Endometrial microvascular endothelial cells (primary cell): ENCODE data around the gene EIF2B1. TPM values are rescaled to one million over a fixed set of nuclear protein-coding genes. Genes with fewer than 3 reads are reported as not detected.

Source experiments
- in situ Hi-C: cut with HindIII; loops from 2 replicates; pipeline ENCODE4 v1.10.0; 2017; ENCODE audit warnings: low sequenced_read_pairs, low pct_unique_long_range_greater_than_20kb; ENCODE audit errors: inconsistent ontology term
- total RNA-seq: library from RNA; depleted of rRNA; stranded (reverse); fragments of >200 nt; gene quantifications from one replicate; pipeline ENCODE4 v1.2.3, GENCODE V29; 2015; ENCODE audit errors: inconsistent ontology term

EIF2B1 gene
- 67.7 TPM for total RNA-seq

DNA sequence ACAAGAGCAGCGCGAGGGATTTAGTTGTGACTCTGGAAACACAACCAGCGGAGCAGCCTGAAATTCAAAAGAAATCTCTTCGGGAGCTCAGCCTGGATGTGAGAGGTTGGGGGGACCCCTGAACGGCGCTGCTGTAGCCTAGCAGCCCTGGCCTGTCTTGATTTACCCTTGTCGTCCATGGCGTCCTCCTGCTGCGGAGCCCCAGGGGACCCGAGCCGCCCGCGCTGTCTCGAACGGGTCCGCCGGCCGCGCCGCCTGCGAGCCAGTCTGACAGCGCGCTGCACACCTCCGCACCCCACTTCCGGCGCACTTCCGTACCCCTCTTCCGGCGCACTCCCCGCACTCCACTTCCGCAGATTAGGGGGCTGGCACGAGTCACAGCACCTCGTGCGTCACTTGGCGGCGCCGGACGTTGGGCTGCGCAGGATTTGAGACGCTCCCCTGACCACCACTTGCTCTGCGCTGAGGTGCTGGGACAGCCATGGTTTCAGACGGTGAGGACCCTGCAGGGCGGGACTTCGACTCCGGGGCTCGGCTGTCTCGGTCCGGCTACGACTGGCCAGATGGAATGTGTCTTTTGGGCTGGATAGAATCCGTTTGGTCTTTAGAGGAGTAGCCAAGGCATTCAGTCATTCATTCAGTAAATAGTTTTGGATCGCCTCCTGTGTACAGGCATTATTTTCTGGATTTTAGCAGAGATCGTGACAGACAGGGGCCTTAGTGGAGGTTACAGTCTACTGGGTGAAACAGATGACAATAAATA is at the start of gene EIF2B1, which contains the start of gene GTF2H3:
Gene EIF2B1, minus strand, starts transcription at position 308 of the 763 bp plus-strand sequence. Its CDS starts 129 bp downstream, at position 179.
Gene GTF2H3, plus strand, starts transcription at position 451 of the 763 bp plus-strand sequence. Its CDS starts 31 bp downstream, at position 482.
- in situ Hi-C loops: no loop called here

DNA sequence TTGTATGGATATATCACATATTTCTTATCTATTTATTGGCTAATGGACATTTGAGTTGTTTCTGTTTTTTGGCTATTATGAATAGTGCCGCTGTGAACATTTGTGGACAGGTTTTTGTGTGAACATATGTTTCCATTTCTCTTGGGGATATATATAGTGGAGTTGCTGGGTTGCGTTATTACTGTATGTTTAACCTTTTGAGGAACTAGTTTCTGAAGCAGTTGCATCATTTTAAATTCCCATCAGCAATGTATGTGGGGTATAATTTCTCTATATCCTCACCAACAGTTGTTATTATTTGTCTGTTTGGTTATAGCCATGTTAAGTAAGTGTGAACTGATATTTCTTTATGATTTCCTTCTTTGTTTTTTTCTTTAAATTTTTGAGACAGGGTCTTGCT is 48.1 kb upstream of the EIF2B1 start:
- in situ Hi-C loops: no loop called here

DNA sequence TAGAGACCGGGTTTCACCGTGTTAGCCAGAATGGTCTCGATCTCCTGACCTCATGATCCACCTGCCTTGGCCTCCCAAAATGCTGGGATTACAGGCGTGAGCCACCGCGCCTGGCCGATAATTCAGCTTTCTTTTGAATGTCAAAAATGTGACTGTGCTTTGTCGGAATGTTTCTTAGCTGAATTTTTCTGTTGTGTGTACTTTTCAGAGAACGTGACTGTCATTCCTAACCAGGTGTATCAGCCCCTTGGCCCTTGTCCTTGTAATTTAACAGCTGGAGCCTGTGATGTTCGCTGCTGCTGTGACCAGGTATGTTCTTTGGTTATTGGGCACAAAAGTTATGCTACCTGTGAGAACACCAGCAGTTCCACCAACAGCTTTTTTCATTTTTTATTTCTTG is 45.5 kb upstream of the EIF2B1 start:
- in situ Hi-C loops: no loop called here

DNA sequence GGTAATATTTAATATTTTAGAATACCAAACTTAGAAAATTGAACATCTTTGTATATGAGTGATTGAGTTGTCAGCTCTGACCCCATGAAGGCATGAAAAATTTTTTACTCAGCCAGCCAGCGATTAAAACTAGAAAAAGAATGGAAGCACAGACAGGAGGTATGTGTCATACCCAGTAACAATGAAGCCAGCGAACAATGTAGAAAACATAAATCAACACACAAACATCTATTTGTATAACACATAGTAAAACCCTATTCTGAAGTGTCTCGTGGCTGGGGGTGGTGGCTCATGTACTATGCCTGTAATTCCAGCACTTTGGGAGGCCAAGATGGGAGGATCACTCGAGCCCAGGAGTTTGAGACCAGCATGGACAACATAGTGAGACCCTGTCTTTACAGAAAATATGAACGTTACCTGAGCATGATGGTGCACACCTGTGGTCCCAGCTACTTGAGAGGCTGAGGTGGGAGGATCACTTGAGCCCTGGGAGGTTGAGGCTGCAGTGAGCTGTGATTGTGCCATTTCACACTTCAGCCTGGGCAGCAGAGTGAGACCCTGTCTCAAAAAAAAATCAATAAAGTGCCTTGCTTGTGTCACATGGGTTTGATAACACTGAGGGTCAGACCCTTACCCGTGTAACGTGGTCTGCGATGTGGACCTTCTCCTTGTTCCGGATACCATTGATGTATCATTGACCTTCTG is 43.3 kb upstream of the EIF2B1 start:
- in situ Hi-C loops: no loop called here

GRCh38 chr12:123675436-123675835 is 42.0 kb upstream of the EIF2B1 start:
- in situ Hi-C loops: no loop called here

DNA sequence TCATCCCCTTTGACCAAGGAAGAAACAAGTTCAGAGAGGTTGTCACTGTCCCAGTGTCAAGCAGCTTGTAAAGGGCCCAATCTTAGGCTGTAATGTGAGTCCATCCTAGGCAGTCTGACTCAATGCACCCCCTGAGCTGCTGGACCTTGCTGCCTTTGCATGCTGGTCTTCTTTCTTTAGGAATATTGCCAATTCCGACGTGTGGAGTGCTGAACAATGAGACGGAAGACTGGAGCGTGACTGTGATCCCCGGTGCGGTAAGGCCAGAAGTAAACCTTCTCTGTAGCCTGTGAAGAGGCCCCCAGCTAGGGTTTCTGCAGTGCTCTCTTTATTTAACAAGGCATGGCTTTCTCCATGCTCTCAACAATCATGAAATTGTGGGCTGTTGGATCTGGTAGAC is 38.4 kb upstream of the EIF2B1 start:
- in situ Hi-C loops: no loop called here

GRCh38 chr12:123670882-123671728 is 37.6 kb upstream of the EIF2B1 start, which contains the start of gene TCTN2:
Gene TCTN2 (plus strand): TSS chr12:123671113. CDS start chr12:123671241, 128 bp downstream.
- in situ Hi-C loops: no loop called here

- in situ Hi-C loops: no loop called here
Observed at GRCh38 chr12:123667771-123668170, 34.3 kb upstream of the EIF2B1 start.

GRCh38 chr12:123659996-123660727 is 26.7 kb upstream of the EIF2B1 start:
- in situ Hi-C loops: no loop called here

- in situ Hi-C loops: no loop called here
Observed at GRCh38 chr12:123657211-123657610, 23.7 kb upstream of the EIF2B1 start.

GRCh38 chr12:123656392-123656791 is 22.9 kb upstream of the EIF2B1 start:
- in situ Hi-C loops: no loop called here

- in situ Hi-C loops: no loop called here
Observed at GRCh38 chr12:123655420-123655819, 21.9 kb upstream of the EIF2B1 start.

DNA sequence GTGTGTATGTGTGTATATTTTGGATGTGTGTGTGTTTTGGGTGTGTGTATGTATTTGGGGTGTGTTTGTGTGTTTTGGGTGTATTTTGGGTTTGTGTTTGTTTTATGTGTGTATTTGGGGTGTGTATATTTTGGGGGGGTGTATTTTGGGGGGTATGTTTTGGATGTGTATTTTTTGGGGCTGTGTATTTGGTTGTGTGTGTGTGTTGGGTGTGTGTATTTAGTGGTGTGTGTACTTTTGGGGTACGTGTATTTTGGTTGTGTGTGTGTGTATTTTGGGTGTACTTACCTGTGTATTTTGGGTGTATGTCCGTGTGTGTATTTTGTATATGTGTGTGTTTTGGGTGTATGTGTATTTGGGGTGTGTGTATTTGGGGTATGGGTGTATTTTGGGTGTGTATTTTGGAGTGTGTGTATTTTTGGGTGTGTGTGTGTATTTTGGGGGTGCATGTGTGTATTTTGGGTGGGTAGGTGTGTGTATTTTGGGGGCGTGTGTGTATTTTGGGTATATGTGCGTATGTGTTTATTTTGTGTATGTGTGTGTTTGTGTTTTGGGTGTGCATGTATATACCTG is 20.7 kb upstream of the EIF2B1 start:
- in situ Hi-C loops: no loop called here

DNA sequence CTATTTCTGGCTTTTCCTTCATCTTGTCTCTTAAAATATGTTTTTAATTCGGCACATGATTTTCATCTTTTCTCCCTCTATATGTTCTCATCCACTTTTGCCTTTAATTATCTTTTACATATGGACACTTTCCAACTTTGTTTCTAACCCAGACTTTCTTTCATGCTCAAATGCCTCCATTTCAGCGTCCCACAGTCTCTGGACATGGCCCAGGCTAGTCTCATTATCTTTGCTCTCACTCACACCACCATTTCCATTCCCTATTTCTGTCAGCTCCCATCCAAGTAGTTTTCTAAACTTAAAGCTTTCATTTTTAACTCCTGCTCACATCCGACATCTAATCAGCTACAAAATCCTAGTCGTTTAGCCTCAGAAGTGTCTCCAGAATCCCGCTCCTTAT is 14.9 kb upstream of the EIF2B1 start:
- in situ Hi-C loops: no loop called here

GRCh38 chr12:123645878-123646277 is 12.4 kb upstream of the EIF2B1 start:
- in situ Hi-C loops: no loop called here

DNA sequence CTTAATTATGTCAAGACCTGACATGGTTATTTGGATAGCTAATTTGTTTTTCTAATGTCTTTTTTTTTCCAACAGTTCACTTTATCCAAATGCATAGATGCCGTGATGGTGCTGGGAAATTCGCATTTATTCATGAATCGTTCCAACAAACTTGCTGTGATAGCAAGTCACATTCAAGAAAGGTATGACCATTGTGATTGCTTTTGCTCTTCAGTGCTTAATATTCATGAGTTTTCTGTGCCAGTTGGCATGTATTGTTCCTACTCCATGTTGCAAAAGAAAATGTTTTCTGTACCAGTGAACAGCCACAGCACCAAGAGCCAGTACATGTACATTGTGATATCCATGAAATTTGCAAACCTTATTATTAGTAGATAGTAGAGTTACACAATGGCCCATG is 11.9 kb upstream of the EIF2B1 start:
- in situ Hi-C loops: no loop called here

DNA sequence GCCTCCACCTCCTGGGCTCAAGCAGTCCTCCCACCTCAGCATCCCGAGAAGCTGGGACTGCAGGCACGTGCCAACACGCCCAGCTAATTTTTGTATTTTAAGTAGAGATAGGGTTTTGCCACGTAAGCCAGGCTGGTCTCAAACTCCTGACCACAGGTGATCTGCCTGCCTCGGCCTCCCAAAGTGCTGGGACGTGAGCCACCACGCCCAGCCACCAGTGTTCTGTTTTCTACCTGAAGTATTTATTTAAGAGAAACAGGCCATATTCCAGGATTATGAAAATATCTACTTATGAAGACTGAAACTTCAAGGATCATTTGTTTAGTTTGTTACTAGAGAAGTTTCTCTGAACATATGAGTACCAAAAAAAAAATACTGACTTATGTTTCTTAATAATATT is 10.4 kb upstream of the EIF2B1 start:
- in situ Hi-C loops: no loop called here

GRCh38 chr12:123634142-123634561 is 666 bp upstream of the EIF2B1 start:
- in situ Hi-C loops: no loop called here
